ENCODE results near the gene RPL18A.

RPL18A gene

GRCh38 chr19:17859533-17860330 lies at the start of gene RPL18A:
RPL18A (plus strand) TSS chr19:17859910; CDS start chr19:17859957, 47 bp downstream.
- DNase-seq (ENCODE audit: low read depth, low spot score): peak; percentile 100

GRCh38 chr19:17811103-17811502 lies 48.6 kb upstream of the RPL18A start:
- no peak for DNase-seq (ENCODE audit: low read depth, low spot score)

GRCh38 chr19:17811681-17812080 lies 48.0 kb upstream of the RPL18A start:
- DNase-seq (ENCODE audit: low read depth, low spot score): no peak

- DNase-seq (ENCODE audit: low read depth, low spot score): no peak
These were observed 47.6 kb upstream of the RPL18A start for GRCh38 chr19:17812099-17812498.

- no peak for DNase-seq (ENCODE audit: low read depth, low spot score)
These were observed 41.9 kb upstream of the RPL18A start for GRCh38 chr19:17817668-17818363.

GRCh38 chr19:17821190-17821589 lies 38.5 kb upstream of the RPL18A start, which contains the start of gene INSL3:
INSL3 (minus strand) TSS chr19:17821519; CDS start chr19:17821506, 13 bp downstream.
- no peak for DNase-seq (ENCODE audit: low read depth, low spot score)

- DNase-seq (ENCODE audit: low read depth, low spot score): no peak
These were observed 35.4 kb upstream of the RPL18A start for GRCh38 chr19:17824339-17824738.

GRCh38 chr19:17826508-17827056 lies 33.1 kb upstream of the RPL18A start:
- no peak for DNase-seq (ENCODE audit: low read depth, low spot score)

- peak; percentile 52 for DNase-seq (ENCODE audit: low read depth, low spot score)
These were observed 29.7 kb upstream of the RPL18A start for GRCh38 chr19:17829855-17830566.

GRCh38 chr19:17830567-17831418 lies 28.9 kb upstream of the RPL18A start:
- DNase-seq (ENCODE audit: low read depth, low spot score): peak; percentile 78

- DNase-seq (ENCODE audit: low read depth, low spot score): no peak
These were observed 28.3 kb upstream of the RPL18A start for GRCh38 chr19:17831419-17831888.

GRCh38 chr19:17832443-17833208 lies 27.1 kb upstream of the RPL18A start:
- no peak for DNase-seq (ENCODE audit: low read depth, low spot score)

- no peak for DNase-seq (ENCODE audit: low read depth, low spot score)
These were observed 25.1 kb upstream of the RPL18A start for GRCh38 chr19:17834350-17835181.

- no peak for DNase-seq (ENCODE audit: low read depth, low spot score)
These were observed 24.3 kb upstream of the RPL18A start for GRCh38 chr19:17835182-17836006.

- DNase-seq (ENCODE audit: low read depth, low spot score): no peak
These were observed 23.2 kb upstream of the RPL18A start for GRCh38 chr19:17836530-17836929.

GRCh38 chr19:17837972-17838371 lies 21.7 kb upstream of the RPL18A start:
- DNase-seq (ENCODE audit: low read depth, low spot score): no peak

GRCh38 chr19:17840019-17840418 lies 19.7 kb upstream of the RPL18A start:
- no peak for DNase-seq (ENCODE audit: low read depth, low spot score)

- no peak for DNase-seq (ENCODE audit: low read depth, low spot score)
These were observed 18.3 kb upstream of the RPL18A start for GRCh38 chr19:17841371-17841809.
